GM23248 (cell line): ENCODE data around the gene IDH3B.

Experiments used
- EZH2 ChIP-seq: fragments of 200-600 bp; sonication (generic); IDR thresholded peaks from 2 replicates; pipeline ENCODE4 v1.6.1; 2018; ENCODE audit warnings: antibody characterized with exemption, mild to moderate bottlenecking; ENCODE audit not compliant: insufficient read depth, poor library complexity, severe bottlenecking
- EZH2phosphoT487 ChIP-seq: fragments of 200-600 bp; sonication (generic); IDR thresholded peaks from 2 replicates; pipeline ENCODE4 v1.6.1; 2018; ENCODE audit warnings: antibody characterized with exemption, moderate library complexity, mild to moderate bottlenecking, low read depth; ENCODE audit not compliant: insufficient read depth

DNA sequence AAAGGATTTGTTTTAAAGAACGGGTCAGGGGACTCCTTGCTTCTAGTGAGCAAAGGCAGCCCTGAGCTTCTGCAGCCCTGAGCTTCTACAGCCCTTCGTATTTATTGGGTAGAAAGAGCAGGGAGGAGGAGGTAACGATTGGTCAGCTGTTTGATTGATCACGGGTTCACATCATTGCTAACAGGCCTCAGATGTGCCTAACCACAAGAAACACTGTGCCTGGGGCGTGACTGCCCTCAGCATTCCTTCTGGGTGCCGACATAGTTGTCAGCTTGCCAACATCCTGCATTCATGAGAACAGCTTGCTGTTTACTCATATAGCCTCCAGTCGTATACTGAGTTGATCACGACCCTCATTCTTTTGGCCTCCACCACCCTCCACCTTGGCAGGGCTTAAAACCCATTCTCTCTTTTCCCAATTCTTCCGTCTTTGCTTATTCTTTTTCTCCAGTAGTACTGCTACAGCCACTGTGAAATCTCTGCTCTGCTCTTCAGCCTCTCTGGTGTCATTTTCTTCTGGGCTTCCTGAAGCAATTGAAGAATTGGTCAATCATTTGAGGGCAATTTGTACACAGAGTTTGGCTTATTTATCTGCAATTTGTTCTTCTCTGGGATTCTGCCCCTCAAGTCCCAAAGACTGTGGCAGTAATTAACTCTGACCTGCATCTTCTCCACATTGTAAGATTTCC, 37.0 kb downstream of the IDH3B start:
- TF ChIP-seq EZH2 (no peak), EZH2phosphoT487 (no peak)
